Myocyte (in vitro differentiated cells): Measurements from ENCODE around the gene RAB27A. TPM values are rescaled to one million over a fixed set of nuclear protein-coding genes. Genes with fewer than 3 reads are reported as not detected.

Source experiments
- total RNA-seq: library from RNA; depleted of rRNA; stranded (reverse); fragments of >200 nt; gene quantifications from 2 replicates; pipeline ENCODE4 v1.2.3, GENCODE V29; 2014

RAB27A gene
- total RNA-seq, 1 donor from 2014 or later, result 1.9 TPM

Other genes with a start within 250 kb of the RAB27A start
- gene RSL24D1, start 92.9 kb downstream of the RAB27A start, total RNA-seq, result 68.9 and 71.8 TPM in 2 replicates
- gene PIGBOS1, start 29.3 kb upstream of the RAB27A start, total RNA-seq, result 6.2 and 9.7 TPM in 2 replicates
- 8.3 and 10.6 TPM in 2 replicates for gene PIGB, start 29.4 kb upstream of the RAB27A start, total RNA-seq
- 63.6 and 64.1 TPM in 2 replicates for gene CCPG1, start 118.5 kb upstream of the RAB27A start, total RNA-seq
- gene PIERCE2, start 118.7 kb upstream of the RAB27A start, total RNA-seq, result 5.4 and 8.5 TPM in 2 replicates
- 1.0 and 1.9 TPM in 2 replicates for gene DNAAF4, start 218.4 kb upstream of the RAB27A start, total RNA-seq